GM19328 (cell line): ENCODE measurements around the gene ZNF816.
"Not testable (repeated sequence)": the region's sequence is repeated elsewhere in the genome, so short reads cannot be mapped to it uniquely, and the experiment has no call there.

ENCODE experiments used
- ATAC-seq: cut with Tn5 transposase; IDR thresholded peaks from one replicate; pipeline ENCODE4 v1.9.1; 2021; ENCODE audit warnings: mild to moderate bottlenecking, moderate library complexity; ENCODE audit not compliant: unreplicated experiment

The ZNF816 gene

DNA sequence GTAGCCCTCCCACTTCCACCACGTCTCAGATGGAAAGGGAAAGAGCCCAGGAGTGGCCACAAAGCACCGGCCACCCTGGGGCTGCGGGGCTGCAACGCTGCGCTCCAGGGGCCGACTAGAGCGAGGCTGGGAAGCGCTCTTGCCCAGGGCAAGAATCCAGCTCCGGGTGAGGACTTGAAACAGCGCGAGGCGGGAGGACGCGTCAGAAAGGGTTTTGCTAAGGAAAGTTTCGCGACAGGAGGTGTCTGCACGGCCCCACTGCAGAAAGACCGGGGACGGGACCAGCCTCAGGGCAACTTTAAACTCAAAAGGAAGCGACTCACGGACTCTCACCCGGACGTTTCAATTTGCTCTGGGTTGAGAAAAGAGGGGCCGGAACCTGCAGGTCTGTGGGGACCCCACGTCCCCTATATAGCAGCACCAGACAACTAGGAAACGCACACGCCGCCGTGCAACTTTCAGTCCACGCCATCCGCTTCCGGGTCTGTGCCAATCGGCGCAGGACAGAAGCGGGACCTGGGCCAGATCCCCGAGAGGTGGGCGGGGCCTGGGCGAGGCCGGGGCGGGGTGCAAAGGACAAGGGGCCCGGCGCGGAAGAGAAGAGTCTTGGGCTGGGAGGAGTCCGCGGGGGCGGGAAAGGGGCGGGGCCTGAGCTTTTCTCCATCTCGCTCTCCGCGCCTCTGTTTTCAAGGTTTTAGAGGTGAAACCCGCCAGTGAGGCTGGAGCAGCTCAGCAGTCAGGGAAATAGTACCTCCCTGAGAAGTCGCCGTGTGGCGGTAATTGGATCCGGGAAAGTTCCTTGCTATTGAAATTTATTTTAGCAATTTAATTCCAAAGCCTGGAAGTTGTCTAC, at the start of gene ZNF816:
Gene ZNF816, minus strand, starts transcription at position 488 of the 853 bp plus-strand sequence. CDS start 6,792 bp downstream, outside the sequence.
- ATAC-seq, result peak; percentile 97

DNA sequence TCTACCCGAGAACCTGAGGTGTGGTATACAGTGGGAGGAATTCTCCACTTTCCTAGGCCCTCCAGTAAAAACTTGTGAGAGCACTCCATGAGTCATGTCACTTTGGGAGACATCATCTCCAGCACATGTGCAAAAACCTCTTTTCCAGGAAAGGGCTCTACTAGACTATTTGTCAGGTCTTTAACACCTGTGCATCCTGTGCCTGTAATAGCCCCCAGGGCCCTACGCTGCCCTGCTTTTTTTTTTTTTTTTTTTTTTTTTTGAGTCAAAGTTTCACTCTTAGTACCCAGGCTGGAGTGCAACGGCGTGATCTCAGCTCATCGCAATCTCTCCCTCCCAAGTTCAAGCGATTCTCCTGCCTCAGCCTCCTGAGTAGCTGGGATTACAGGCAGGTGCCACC, 49.3 kb upstream of the ZNF816 start:
- ATAC-seq, result no peak

DNA sequence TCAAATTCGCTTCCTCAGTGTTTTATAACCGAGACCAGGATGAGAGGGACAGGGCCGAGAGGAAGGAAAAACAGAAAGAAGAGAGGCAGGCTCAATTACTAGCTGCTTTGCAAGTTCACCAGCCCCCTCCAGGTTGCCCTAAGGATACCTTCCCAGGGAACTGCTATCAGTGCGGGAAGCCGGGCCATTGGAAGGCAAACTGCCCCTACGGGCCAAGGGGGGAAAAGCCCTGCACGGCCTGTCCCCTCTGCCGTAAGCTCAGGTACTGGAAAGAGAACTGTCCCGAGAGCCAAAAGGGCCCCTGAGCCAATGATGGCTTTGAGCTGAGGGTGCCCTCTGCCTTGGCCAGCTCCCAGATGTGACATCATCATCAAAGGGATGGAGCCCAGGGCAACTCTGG, 47.8 kb upstream of the ZNF816 start:
- no peak for ATAC-seq

DNA sequence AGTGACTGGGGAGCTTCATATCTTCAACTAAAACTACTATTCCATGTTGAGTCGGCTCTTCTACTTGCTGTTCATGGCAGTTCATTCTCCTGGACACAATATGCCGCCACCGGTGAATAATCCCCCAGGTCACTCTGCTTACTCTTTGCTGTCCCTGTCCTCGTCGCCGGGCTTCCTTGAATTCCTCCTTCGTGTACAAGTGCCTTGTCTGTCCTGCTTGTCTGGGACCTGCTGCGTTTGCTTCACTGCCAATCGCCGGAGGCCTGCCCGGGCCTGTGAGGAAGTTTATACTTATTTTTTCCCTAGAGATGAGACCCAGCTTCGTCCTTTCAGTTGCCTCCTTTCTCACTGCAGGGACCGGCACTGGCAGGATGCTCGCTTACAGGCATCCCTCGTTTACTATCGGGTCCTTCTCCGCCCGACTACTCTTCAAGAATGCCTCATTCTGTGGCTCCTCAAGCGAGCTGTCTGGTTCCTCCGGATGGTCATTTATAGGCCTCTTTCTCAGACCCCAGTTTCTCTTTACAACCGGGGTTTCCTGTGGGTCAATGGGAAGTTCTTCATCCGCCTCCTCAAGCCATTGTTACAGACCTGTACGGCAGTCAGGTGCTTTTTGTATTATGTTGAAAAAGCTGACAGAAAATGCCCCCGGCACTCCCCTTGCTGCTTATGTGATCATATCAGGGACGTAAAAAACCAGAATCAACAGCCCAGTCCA, 45.5 kb upstream of the ZNF816 start:
- no peak for ATAC-seq

DNA sequence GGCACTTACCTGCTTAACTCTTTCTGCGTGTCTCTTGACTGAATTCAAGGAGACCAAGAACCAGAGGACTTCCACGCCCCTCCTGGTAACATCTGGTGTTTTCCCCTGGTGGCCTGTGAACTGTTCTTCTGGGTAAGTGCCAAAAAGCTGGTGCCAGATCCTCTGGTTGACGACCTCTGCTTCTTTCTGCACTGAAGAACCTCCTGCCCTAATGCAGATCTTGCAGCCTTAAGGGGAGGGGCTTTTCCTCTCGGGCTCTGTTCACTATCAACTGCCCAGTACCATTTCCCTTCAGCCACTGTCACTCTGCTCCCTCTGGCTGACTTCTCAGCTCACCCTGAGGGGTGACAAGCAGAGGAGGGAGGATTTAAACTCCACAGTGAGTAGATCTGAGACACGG, 44.9 kb upstream of the ZNF816 start:
- no peak for ATAC-seq

DNA sequence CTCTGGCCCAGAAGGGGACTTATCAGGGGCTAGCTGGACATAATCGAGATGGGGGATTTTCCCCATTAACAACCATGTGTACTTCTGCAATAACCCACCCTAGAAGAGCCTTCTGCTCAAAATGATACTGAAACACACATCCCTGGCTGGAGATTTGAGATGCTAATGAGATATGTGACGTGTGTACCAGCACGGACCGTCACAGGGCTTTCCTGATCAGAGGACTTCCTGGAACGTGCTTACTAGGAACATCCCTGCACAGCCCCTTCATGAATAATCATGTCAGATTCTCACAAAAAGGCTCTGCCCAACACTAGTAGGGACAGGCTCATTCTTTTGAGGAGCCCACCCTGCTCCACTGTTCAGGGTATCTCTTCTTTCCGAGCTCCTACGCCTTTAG, 44.5 kb upstream of the ZNF816 start:
- no peak for ATAC-seq

DNA sequence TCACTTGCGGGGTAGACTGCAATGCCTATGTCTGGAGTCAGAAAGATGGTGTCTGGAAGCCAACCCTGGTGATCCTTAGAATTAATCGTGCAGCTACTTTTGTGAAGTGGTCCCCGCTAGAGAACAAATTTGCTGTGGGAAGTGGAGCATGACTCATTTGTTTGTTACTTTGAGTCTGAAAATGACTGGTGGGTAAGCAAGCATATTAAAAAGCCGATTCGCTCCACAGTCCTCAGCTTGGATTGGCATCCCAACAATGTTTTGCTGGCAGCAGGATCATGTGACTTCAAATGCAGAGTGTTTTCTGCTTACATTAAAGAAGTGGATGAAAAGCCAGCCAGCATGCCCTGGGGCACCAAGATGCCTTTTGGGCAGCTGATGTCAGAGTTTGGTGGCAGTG, 41.6 kb upstream of the ZNF816 start:
- ATAC-seq, result no peak

DNA sequence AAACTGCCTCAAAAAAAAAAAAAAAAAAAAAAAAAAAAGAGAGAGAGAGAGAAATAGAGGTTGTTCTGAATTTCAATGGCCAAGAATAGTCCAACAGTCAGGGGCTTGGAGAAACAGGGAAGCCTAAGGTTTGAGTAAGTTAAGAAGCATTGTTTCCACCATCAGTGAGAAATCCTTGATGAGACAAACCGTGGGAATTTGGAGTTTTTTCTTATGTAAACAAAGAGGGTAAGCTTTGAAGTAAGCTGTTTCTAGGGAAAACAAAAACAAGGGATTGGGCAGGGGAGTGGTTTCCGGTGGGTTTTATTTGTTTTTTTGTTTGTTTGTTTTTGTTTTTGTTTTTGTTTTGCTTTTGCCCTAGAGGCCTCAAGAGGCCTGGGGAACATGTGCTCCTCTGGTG, 39.8 kb upstream of the ZNF816 start:
- no peak for ATAC-seq

DNA sequence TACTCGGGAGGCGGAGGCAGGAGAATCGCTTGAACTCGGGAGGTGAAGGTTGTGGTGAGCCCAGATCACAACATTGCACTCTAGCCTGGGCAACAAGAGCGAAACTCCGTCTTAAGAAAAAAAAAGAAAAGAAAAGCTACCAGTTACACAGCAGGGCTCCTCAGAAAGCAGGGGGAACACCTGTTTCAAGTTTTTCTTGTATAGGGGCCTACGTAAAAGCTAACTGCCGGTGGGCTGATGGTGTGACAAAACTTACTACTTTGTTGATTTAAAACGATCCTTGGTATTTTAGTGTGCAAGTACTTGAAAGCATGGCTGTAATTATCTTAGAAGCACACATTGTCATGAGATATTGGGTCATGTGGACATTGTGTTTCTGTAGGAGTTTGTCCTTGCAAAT, 35.3 kb upstream of the ZNF816 start:
- no peak for ATAC-seq

DNA sequence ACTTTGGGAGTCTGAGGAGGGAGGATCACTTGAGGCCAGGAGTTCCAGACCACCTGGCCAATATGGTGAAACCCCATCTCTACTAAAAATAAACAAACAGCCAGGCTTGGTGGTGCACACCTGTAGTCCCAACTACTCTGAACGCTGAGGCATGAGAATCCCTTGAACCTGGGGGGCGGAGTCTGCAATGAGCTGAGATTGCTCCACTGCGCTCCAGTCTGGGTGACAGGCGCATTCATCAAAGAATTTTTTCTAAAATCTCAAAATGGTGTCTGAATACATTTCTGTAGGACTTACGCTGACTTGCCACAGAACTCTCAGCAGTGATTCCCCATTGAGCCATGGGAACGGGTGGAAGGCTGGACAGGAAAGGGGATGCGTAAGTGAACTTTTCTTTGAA, 33.0 kb upstream of the ZNF816 start:
- ATAC-seq, result no peak

DNA sequence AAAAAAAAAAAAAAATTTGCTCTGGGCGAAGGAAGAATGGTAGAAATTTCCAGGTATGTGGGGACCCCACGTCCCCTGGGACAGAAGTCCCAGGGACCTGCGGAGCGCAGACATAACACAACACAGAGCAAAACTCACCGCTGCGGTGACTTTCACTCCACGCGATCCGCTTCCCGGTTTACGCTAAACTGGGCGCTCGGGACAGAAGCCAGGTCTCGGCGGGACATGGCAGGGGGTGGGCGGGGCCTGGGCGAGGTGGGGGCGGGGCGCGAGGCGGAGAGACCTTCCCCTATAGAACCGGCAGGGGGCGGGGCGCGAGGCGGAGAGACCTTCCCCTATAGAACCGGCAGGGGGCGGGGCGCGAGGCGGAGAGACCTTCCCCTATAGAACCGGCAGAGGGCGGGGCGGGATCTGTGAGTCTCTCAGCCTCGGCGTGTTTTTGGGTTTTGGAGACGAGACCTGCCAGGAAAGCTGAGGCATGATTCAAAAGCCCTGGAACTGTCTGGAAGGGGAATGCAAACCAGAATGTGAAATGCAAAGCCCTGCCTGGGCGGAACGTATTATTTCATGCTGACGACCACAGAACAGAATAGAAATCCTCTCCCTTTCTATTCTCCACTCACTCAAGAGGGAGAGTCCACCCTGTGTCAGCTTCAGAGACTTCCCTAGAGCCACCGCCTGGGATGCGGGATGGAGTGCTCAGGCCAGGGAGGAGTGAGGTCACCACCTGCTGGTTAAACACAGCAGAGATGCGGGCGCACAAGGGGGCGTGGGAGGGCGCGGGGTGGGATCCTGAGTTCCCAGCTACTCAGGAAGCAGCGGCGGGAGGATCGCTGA, 30.9 kb upstream of the ZNF816 start:
- ATAC-seq, result no peak

DNA sequence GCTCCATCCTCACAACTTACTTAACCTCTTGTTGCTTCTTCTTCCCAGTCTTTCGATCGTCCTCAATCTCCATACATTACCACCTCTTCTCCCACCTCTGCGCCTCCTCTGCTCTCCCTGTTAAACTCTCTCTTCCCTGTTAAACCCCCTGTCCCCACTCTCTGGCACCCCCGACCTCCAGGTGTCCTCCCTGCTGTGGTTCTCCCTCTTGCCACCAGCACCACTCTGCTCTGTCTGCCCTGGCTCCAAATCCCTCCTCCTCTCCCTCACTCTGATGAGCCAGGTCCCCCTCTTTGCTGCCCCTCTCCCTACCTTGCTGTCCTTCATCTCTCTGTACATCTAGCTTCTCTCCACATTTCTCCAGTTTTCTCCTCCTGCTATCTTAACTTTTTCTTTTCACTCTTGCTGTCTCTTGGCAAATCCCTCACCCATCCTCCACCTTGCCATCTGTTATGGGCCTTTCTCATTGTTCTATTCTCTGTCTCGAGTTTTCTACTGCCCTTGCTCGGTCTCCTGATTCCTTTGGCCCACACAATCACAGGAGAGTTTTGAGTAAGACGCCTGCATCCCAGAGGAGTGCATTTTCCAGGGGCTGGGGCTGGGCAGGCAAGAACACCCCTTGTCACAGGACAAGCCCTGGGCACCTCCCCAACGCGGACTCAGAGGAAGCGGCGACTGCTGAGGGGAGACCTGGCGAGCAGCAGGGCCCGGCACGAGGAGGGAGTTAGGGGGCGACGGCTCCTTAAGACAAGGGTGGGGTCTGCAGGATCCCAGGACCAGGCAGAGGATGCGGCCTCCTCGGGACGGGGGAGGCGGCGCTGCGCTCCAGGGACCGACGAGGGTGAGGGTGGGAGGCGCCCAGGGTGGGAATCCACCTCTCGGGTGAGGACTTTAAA, 29.7 kb upstream of the ZNF816 start:
- no peak for ATAC-seq

DNA sequence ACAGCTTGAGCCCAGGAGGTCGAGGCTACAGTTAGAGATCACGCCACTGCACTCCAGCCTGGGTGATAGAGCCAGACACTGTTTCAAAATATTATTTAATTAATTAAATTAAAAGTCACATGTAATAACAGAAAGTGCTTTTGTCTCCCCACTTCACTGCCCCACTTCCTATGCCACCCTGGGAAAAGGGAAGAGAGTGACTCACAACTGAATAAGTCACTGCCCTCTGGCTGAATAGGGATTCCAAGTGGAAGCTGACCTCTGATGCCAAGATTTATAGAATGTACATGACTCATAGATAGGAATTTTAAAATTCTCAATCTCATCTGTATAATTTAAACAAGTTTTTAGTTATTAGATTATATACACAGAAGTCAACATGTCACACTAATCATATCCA, 28.8 kb upstream of the ZNF816 start:
- no peak for ATAC-seq

DNA sequence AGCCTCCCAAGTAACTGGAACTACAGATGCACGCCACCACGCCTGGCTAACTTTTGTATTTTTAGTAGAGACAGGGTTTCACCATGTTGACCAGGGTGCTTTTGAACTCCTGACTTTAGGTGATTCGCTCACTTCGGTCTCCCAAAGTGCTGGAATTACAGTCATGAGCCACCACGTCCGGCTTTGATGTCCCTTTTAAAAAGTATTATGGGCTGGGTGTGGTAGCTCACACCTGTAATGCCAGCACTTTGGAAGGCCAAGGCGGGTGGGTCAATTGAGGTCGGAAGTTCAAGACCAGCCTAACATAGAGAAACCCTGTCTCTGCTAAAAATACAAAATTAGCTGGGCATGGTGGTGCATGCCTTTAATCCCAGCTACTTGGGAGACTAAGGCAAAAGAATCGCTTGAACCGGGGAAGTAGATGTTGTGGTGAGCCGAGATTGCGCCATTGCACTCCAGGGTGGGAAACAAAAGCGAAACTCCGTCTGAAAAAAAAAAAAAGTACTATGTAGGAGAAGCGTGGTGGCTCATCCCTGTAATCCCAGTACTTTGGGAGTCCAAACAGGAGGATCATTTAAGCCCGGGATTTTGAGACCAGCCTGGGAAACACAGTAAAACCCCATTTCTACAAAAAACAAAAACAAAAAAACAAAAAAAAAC, 28.2 kb upstream of the ZNF816 start:
- ATAC-seq, result no peak

DNA sequence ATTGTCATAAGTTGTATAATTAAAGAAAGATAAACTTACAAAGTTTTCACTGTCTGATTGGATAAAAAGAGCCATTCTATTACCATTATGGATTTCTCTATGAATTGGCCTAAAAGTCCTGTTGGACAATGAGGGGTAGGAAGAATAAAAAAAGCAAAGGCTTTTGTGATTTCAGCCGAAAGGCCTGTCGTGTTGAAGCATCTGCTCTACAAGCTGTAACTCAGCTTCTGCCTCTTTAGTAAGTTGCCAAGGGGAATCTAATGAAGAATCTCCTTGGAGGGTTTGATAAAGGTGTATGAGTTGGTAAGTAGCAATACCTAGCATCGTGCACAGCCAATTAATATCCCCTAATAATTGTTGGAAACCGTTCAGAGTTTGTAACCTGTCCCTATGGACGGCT, 25.8 kb upstream of the ZNF816 start:
- ATAC-seq, result no peak

DNA sequence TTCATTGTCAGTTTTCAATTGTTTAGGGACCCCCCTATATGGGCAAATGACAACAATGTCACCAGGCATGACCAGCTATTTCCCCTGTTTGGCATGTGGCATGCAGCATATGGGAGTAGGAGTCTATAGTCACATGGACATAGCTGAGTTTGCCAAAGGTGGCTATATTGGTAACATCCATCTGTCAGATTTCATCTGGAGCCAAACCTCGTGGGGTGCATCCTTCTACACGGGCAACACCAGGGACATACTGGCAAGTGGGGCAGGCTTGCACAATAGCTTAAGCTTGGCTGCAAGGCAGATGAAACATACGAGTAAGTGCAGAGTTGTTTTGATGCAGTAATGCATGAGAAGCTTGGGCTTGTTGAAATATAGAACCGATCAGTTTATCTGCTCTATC, 24.5 kb upstream of the ZNF816 start:
- ATAC-seq, result no peak

DNA sequence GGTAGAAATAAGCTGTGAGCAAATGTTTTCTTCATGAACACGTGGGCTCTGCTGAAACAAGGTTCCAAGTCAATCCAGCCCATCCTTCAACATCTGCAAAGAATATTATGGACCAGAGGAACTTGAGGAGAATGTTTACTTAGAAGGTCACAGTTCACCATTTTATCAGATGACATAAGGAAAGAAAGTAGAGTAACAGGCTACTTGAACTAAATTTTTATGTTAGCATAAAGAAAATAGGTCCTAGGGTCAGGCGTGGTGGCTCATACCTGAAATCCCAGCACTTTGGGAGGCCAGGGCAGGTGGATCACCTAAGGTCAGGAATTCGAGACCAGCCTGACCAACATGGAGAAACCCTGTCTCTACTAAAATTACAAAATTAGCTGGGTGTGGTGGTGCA, 20.5 kb upstream of the ZNF816 start:
- ATAC-seq, result not testable (repeated sequence)

DNA sequence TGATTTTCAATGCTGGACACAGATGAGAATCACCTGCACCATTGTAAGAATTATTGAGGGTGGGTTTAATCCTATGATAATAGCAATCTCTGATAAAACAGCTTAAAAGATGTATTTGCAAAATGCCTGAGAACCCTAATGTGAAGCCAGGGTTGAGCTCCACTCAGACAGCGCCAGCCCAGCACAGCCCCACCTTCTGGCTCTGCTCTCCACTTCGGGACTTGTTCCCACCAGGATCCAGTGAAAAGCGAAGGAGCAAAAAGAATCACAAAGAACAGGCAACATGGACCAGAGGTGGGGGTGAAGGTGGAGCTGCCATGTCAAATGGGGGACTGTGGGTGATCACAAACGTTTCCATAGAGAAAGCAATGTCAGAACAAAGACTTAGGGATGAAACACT, 18.6 kb upstream of the ZNF816 start:
- no peak for ATAC-seq

DNA sequence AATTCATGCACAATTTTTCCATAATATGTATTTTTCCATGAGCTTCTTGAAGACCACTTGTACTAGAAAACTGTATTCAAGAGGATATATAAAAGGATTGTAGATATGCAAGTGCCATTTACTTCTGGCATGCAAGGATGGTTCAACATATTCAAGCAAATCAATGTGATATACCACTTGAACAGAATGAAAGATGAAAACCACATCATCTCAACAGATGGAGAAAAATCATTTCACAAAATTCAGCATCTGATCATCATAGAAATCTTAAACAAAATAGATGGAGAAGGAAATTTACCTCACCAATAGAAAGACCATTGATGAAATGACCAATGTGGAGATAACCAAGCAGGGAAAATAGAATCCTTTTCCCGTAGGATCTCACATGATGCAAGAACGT, 5.1 kb upstream of the ZNF816 start:
- no peak for ATAC-seq

DNA sequence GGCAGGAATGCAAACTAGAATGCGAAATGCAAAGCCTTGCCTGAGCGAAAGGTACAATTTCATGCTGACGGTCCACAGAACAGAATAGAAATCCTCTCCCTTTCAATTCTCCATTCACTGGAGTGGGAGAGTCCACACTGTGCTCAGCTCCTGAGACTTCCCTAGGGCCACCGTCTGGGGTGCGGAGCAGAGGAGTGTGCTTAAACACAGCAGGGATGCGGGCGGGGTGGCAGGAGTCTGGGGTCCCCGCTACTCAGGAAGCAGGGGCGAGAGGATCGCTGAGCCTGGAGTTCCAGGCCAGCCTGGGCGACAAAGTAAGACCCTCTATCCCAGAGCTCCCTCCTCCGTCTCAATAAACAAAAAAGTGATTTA, 552 bp upstream of the ZNF816 start:
- peak; percentile 4 for ATAC-seq
